Ramos (cell line): ENCODE data around the gene HUS1B.

Experiments used
- in situ Hi-C: fragments of 300-500 bp; cut with MboI; formaldehyde crosslinking; loops from one replicate; pipeline ENCODE4 v1.14.3; 2022; ENCODE audit warnings: low sequenced_read_pairs; ENCODE audit not compliant: unreplicated experiment

HUS1B gene

GRCh38 chr6:628766-629165 is 28.1 kb downstream of the HUS1B start:
- in situ Hi-C loops = no loop called here

- in situ Hi-C loops = no loop called here
Observed at GRCh38 chr6:626236-626635, 30.7 kb downstream of the HUS1B start.

GRCh38 chr6:624979-625378 is 31.9 kb downstream of the HUS1B start:
- in situ Hi-C loops = no loop called here

- in situ Hi-C loops = no loop called here
Observed at GRCh38 chr6:622462-622861, 34.4 kb downstream of the HUS1B start.

- in situ Hi-C loops = no loop called here
Observed at GRCh38 chr6:621931-622330, 35.0 kb downstream of the HUS1B start.

- in situ Hi-C loops = no loop called here
Observed at GRCh38 chr6:620950-621349, 36.0 kb downstream of the HUS1B start.

- in situ Hi-C loops = no loop called here
Observed at GRCh38 chr6:620166-620565, 36.7 kb downstream of the HUS1B start.

GRCh38 chr6:617456-618100 is 39.3 kb downstream of the HUS1B start:
- in situ Hi-C loops = no loop called here

- in situ Hi-C loops = no loop called here
Observed at GRCh38 chr6:613981-614380, 42.9 kb downstream of the HUS1B start.

- in situ Hi-C loops = no loop called here
Observed at GRCh38 chr6:611928-612327, 45.0 kb downstream of the HUS1B start.

- in situ Hi-C loops = no loop called here
Observed at GRCh38 chr6:610882-611281, 46.0 kb downstream of the HUS1B start.

- in situ Hi-C loops = no loop called here
Observed at GRCh38 chr6:609905-610304, 47.0 kb downstream of the HUS1B start.

GRCh38 chr6:606829-607379 is 50.0 kb downstream of the HUS1B start:
- in situ Hi-C loops = no loop called here
